Tongue (tissue), 2 donors: ENCODE data around the gene STARD5. TPM values are rescaled to one million over a fixed set of nuclear protein-coding genes. Genes with fewer than 3 reads are reported as not detected.
A peak's percentile ranks its signal among the peaks of the same experiment; 100 is the strongest.
"Not testable (repeated sequence)": the region's sequence is repeated elsewhere in the genome, so short reads cannot be mapped to it uniquely, and the experiment has no call there.

Source experiments
- DNase-seq: peaks from one replicate; pipeline ENCODE4 v3.0.0-alpha.2; 2015
- total RNA-seq: library from RNA; depleted of rRNA; stranded (reverse); fragments of >200 nt; gene quantifications from one replicate; pipeline ENCODE4 v1.2.3, GENCODE V29; 2014

Gene STARD5
- total RNA-seq, 1 donor from 2014 or later: 4.2 TPM

DNA sequence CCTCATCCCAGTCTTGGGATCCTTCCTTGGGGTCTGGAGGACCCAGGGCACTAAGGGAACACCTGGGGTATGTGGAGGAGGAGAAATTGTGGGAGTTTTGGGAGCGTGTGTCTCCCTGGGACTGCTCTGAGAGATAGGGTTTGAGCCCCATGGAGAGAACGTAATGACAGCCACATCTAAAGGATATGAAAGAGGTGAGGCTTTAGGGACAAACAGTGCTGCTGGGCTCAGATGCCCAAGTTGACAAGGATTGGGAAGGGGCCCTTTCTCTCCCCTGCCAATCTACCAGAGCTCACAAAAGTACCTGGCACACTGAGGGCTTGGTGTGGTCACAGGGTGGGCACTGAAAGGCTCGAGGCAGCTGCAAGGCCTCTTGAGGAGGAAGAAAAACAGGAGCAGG is 13.3 kb upstream of the STARD5 start:
- no peak for DNase-seq

DNA sequence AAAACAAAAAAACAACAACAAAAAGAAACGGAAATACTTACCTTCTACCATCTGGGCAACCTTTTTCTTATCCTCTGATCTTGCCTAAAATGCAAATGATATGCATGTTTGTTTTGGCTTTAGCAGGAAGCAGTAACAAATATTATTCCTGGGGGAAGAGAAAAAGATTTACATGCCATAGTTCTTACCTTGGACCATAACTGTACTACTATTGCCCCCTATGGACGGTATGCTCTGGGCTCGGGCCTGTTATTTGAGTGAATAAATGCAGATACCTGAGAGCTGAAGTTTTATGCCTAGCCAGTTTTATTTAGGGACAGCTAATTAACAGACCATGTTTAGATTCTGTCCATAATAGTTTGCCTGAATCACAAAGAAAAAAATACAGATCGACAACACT is 12.6 kb upstream of the STARD5 start:
- DNase-seq: no peak

DNA sequence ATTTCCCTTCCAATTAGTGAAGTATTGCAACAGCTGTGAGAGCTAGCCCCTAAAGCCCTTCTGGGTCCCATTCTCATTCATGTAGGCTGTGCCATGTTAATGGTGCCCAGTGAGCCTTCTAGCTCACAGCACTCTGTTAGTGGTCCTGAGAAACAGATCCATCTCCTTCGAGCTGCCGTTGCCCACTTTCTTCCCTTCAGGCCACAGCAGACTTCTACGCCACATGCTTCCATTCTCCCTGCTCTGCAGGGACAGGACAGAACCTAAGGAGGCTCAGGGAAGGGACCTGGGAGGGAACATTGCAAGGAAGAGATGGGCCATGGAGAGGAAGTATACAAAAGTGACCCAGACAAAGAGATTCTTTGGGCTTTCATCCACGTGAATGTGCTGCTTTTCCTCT is 11.7 kb upstream of the STARD5 start:
- no peak for DNase-seq

DNA sequence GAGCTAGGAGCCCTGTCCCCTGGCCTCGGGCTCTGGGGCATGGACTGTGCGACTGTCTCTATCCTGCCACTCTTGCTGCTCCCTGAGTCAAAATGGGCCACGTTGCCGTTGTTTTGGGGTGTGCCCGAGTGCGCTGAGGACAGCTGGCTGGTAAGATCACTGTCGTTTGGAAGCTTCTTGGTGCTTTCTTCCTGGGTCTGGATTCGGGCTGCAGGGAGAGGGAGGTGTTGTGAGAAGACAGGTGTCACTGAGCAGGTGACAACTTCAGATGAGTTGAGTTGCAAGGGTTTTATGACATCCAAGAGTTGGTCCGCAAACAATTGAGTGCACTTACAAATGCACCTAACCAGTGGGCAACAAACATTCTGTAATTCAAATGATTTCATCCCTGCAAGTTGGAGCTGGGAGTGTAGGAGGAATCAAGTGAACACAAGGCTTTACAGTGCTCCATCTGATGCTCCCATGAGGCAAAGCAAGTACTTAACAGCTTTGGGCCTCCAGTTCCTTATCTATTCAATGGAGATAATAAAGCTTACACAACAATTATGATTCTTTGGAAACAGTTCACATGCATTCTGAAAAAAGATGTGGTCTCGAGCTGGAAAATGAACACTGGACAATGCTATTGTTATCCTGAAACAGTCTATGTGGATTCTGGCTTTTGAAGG is 11.0 kb upstream of the STARD5 start:
- no peak for DNase-seq

DNA sequence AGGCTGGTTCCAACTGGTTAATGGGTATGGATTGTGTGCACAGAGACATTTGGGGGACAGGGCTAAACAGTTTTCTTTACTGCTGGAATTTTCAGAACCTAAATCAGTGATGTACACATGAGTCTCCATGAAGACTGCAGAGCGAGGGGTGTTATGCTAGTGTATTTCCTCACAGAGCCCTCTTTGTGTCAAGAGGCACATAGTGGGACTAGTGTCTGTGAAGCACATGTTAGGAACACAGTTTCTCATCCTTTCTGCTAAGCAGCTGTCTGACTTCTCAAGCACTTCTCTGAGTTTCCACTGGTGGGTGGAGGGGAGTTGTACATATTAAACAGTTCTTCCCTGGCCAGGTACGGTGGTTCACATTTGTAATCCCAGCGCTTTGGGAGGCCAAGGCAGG is 9.4 kb upstream of the STARD5 start:
- DNase-seq: no peak

DNA sequence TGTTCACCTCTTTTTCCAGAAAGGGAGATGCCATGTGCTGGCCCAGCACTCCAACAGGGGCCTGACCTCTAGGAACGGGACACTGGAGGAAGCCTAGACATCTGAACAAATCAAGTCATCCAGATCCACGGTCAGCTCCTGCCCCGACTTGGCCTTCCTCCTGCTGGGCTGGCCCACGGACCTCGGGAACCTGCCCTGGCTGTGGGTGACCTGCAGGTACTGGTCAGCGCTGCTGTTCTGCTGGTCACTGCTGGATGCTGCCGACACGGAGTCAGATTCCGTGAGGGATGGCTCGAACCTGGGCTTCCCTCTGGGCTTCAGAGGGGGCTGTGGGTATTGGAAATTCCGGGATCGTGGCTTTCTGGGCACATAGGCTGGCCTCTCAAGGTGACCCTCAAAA is 8.4 kb upstream of the STARD5 start:
- DNase-seq: no peak

DNA sequence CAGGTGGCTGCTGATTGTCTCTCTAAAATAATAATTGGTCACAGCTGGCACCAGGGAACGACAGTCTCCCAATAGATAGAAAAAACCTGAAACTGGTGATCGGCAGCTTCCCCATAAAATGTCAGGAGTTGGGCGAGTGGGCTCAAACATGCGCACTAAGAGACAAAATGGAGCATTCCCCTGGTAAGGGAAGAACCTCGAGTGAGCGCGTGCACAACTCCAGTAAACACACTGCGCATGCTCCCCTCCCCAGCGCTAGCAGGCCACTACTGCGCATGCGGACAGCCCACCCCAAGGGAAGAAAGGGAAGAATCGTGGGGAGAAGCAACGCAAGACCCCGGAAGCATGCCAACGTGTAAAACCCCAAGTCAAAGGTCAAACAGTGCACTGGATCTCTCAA is 7.7 kb upstream of the STARD5 start:
- DNase-seq: no peak

DNA sequence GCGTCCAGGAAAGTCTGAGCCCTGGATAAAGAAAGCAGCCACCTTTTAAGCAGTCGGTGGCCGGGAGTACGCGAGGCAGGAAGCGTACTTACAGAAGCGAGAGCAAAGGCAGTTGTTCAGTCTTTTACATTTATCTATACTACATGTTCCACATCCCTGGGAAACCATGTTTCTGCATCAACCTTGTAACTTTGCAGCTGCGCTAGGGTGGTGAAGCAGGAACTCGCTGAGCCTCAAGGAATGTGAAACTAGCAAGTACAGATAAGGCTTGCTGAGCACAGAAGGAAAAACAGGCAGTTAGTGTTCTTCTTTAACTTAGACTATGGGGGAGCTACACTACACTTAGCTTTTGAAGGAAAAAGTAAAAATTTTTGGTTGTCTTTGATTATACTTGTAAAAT is 7.2 kb upstream of the STARD5 start:
- not testable (repeated sequence) for DNase-seq

DNA sequence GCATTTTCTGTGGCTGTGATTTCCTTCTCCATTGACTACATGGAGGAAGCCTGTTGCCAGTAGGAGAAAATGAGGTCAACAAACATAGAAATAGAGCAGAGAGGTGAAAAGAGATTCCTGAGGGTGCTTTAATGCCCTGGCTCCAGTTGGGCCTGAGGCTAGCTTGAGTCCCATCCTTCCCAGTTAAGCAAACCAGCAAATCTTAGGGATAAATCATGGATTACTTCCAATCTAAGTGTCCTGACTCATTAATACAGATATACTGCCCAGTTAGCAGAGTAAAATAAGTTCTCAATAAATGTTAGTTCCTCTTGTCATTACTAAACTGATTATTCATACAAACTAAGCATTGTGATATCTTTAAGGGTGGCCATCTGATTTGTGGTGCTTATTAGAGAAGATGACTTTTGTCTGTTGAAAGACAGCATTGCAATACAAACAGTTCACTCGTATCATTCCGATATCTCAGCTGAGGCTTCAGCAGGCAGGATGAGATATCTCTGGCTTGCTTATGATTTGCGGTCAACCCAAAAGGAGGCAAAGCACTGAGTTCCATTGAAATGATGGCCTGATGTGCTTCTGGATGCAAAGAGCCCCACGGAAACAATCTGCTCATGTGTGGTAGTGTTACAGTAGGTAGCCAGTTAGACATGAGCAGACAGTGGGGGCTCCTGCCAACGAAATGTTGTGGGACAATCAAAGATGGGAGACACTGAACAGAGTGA is 6.6 kb upstream of the STARD5 start:
- DNase-seq: no peak

DNA sequence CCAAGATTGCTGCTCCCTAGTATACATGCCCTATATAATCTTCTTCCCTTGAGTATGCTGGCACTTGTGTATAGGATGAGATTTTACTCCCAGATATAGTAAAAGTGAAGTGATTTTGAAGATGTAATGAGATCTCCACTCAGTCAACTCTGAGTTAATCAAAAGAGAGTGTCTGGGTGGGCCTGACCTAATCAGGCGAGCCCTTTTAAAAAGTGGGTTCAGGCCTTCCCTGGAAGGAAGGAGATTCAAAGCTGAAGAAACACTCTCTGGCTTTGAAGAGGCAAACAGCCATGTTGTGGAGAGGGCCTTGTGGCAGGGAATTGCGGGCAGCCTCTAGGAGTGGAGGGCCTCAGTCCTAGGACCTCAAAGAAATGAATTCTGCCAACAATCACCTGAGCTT is 5.5 kb upstream of the STARD5 start:
- no peak for DNase-seq

DNA sequence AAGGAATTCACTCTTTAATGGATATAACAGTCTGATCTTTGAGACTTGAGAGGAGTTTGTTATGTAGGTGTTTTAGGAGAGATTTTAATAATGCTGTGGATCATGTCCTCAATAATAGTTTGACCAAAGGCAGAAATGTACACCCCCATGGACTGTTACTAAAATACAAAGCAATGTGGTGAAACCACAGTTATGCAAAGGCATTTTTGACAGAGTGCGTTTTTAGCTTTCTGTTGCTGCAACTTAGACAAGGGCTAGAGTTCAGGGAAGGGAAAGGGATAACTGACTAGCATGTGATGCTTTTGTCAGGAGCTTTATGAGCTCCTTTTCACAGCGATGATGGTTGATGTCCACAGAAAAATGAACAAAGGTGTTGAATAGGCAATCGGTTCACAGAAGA is 3.6 kb upstream of the STARD5 start:
- no peak for DNase-seq

DNA sequence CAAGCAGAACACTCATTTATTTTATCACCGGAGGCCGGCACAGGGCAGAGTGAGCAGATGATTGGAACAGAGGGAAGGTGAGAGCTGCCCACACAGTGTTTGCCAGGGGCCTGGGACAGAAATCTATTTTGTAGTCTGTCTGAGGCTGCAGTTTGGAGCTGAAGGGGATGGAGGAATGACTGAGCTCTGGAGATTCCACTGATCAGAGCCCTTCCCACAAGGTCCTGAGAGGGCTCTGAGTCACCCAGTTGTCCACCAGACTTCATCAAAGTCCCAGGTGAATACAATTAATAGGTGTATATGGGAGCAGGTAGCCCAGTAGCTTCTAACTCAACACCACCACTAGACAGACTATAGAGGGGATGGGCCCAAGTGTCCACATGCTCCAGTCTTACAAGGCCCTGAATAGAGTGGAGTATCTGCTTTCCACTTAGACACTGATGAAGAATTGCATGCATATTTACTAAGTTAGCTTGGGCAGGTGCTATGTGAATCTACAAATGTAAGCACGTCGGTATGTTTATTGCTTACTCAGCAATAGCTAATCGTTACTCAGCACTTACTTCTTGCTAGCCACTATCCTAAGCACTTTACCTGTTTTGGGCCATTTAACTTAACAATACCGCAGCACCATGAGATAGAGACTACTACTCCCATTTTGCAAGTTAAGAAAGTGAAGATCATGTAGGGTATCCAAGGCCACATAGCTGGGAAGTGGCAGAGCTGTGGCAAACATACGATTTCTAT is 2.7 kb upstream of the STARD5 start:
- DNase-seq: no peak

DNA sequence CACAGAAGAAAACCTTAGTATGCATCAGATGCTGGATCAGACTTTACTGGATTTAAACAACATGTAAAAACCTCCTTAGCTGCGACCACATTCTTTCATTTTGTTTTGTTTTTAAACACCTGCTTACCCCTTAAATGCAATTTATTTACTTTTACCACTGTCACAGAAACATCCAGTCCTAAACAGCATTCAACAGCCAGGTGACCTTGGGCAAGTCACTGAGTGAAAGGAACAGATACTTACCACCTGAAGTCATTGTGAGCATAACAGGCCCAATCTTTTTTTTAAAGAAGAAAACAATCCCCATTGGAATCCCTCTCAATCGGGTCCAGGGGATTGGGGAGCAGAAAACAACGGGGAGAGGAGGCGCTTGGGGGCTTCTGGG is 390 bp downstream of the STARD5 start:
- DNase-seq: no peak

DNA sequence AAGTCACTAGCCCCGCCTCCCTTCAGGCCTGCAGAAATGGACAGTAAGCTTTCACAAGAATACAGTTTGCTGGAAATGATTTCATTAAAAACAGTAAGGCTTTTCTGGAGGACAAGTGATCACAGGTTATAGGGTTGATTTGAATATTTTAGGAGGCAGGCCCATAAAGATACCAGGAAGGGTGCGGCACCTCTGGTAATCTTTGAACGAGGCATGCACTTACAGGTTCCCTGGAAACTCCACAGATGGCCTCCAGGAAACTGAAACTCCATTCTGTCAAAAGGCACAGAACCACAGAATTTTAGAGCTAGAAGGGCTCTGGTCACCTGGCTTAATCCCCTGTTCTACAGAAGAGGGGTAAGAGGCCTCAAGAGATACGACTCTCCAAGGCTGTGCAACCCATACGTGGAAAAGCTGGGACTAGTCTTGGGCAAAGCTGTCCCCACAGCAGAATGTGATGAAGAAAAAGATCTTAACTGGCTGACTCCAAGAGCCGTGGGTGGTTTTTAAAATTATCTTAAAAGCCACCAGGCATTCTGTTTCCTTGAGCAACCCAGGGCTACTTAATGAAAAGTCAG is 1.2 kb downstream of the STARD5 start:
- no peak for DNase-seq

DNA sequence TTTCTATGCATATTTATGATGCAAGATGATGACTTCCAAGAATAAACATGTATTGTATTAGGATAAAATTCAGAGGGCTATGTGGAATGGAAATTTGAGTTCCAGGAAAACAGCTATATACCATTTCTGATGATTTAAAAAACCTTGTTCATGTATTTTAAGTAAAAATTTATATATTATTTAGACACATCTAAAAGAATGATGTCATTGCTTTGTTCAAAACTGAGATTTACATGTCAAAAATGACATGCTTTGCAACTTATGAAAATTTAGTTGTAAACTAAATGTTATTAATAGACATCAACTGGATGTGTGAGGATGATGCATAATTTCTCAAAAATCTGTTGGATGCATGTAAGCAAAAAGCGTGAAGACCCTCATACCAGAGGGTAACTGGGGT is 2.3 kb downstream of the STARD5 start:
- no peak for DNase-seq

DNA sequence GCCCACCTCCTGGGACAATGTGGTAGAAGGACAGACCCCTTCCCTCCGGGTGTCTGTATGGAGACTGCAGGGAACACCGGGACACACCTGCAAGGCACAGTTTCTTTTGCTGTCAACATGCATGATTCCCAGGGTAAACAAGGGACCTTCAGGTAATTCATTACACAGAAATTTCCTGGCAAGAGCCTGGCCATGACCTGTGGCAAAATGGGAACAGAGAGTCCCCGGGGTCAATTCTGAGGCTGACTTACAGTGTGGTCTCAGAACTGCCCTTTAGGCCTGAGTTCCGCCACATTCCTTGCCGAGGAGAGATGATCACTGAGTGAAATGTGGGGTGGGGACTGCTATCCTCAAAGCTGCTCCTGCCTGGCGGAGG is 6.3 kb downstream of the STARD5 start:
- no peak for DNase-seq

DNA sequence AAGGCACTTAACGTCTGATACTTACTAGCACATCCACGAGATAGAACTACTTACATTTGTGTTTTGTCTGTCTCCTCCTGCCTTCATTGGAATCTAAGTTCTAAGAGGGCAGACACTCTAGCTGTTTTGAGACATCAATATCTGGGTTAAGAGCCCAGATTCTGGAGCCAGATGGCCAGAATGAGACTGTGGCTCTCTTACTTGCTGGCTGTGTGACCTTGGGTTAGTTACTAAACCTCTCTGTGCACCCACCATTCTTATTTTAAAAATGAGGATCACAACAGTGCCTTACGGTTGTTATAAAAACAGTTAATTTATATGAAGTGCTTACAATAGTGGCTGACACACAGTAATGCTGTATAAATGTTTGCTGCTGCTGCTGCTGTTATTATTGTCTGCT is 7.7 kb downstream of the STARD5 start:
- no peak for DNase-seq

DNA sequence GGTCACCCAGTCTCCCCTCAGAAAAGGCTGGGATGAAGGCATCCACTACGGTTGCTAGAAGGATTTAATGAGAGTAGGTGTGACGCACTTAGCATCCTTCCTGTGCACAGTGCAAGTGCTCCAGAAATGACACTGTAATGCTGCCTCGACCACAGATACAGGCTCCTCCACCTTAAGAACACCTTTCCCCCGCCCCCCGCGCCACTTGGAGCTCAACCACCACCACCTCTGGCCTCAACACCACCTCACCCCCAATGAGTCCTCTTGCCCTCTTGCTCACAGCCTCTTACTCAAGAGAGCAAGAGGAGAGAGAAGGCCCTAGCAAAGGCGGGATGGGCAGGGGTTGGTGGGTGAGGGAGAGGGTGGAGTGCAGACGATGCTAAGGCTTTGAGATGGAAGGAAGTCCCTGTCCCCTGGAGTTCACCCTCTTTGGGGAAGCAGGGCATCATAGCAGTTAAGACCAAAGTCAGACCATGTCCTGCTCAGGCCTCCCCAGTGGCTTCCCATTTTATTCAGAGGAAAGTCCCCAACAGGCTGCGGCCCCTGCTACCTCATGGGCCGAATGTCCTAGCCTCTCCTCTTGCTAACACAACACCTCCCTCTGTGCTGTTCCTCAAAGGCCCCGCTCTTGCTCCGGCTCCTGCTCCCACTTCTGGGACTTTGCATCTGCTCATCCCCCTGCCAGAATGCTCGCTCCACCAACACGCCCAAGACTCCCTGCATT is 8.3 kb downstream of the STARD5 start:
- DNase-seq: no peak

DNA sequence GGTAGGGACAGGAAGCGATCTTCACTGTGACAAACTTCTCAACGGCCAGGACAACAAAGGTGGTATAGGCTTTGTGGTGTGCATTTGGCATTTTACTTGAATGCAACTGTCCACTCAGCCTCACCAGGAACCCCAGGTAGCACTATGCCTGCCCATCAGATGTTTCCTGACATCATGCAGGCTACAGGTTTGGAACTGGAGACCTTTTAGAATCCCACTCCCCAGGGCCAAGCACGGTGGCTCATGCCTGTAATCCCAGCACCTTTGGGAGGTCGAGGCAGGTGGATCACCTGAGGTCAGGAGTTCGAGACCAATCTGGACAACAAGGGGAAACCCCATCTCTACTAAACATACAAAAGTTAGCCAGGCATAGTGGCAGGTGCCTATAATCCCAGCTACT is 9.6 kb downstream of the STARD5 start:
- DNase-seq: no peak

DNA sequence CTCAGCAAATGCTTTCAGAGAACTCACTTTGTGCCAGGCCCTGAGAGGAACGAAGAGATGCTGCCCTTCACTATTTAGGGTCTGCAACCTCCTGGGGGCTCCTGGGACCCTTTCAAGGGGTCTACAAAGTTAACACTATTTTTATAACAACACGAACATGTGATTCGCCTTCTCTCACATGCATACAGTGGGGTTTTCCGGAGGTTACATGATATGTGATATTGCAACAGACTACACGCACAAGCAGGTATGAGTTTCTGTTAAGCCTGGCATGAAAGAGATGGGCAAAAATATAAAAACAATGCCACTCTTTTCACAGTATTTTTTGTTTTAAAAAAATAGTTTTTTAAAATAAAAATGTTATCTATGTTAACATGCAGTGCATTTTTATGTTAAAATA is 10.3 kb downstream of the STARD5 start:
- no peak for DNase-seq

DNA sequence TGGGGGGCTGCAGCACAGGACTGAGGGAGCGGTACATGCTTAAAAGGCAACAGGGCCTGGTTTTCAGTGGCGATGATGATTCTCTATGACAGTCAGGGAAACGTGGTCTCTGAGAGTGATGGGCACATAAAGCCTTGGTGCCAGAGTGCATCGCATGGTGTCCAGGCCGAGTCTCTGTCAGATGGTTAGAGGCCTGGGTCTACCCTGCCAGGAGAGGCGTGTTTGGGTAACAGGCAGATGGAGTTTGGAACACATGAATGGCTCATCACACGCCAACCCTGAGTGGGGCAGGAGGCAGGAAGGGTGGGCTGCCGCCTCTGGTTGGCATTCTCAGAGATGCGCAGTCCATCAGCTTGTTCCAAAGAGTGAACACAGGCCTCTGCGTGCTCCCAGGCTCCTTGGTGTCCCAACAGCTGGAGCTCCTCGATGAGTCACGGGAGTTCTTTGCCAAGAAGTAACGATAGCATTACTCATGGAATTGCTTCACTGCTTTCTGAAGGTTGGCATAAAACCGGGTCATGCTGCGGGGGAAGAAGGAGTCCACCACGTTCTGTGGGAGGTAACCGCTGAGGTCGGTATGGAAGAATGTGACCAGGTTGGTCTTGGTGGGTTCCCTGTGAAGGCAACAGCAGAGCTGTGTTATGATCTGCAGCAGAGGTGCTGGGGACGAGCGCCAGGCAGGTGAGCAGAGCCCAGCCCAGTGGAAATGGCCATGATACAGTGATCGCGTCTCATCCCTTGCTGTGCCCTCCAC is 11.0 kb downstream of the STARD5 start:
- DNase-seq: peak; percentile 81
